Uterus (tissue), 4 donors: ENCODE data around the gene UMODL1. TPM values are rescaled to one million over a fixed set of nuclear protein-coding genes. Genes with fewer than 3 reads are reported as not detected.

ENCODE experiments used
- DNase-seq, 2 donors: peaks; one replicate each; pipeline ENCODE4 v3.0.0-alpha.2; 2019 to 2020
- H3K27ac ChIP-seq, 2 donors: fragments of 200-600 bp; sonication (generic); 1 replicate in 1 of 2; 2 replicates in 1 of 2; pipeline ENCODE4 v1.5.1; 2016 to 2018
- H3K27me3 ChIP-seq, 2 donors: fragments of 200-600 bp; sonication (generic); one replicate each; pipeline ENCODE4 v1.5.1; 2018 to 2019; ENCODE audit warnings: control low read depth in 1 of 2
- H3K36me3 ChIP-seq, 2 donors: fragments of 200-600 bp; sonication (generic); one replicate each; pipeline ENCODE4 v1.5.1; 2019; ENCODE audit warnings: control low read depth in 1 of 2
- H3K4me1 ChIP-seq, 2 donors: fragments of 200-600 bp; sonication (generic); one replicate each; pipeline ENCODE4 v1.5.1; 2018 to 2019; ENCODE audit warnings: control low read depth in 1 of 2
- H3K4me3 ChIP-seq, 2 donors: fragments of 200-600 bp; sonication (generic); 1 replicate in 1 of 2; 2 replicates in 1 of 2; pipeline ENCODE4 v1.5.1; 2018 to 2019; ENCODE audit warnings: mild to moderate bottlenecking in 1 of 2
- H3K9me3 ChIP-seq, 2 donors: fragments of 200-600 bp; sonication (generic); one replicate each; pipeline ENCODE4 v1.5.1; 2019; ENCODE audit warnings: control low read depth in 1 of 2
- POLR2A ChIP-seq, 2 donors: fragments of 450-650 bp; IDR thresholded peaks; one replicate each; pipeline ENCODE4 v1.6.1; 2016; ENCODE audit warnings: antibody characterized with exemption in 2 of 2, mild to moderate bottlenecking in 1 of 2, moderate library complexity in 1 of 2
- intact Hi-C: fragments of 100-400 bp; cut with DNase I; formaldehyde crosslinking; loops from one replicate; pipeline ENCODE4 v1.15.1; 2023; ENCODE audit warnings: low total_unique reads
- total RNA-seq, 4 donors: library from RNA; depleted of rRNA in 3 of 4; stranded (reverse); fragments of >200 nt in 3 of 4; gene quantifications; one replicate each; pipeline versions ENCODE4 v1.1.0 to v1.2.4, GENCODE V29; 2014 to 2023
- TF ChIP-seq, protein P1 (sequence below), 4 experiments: fragments of 200-600 bp in 2 of 4; fragments of 450-650 bp in 2 of 4; sonication (generic) in 2 of 4; IDR thresholded peaks; one replicate each; pipeline ENCODE4 v1.5.1; 2016 to 2019; ENCODE audit warnings: antibody characterized with exemption in 4 of 4, mild to moderate bottlenecking in 2 of 4, moderate library complexity in 1 of 4
- donor health status: DM: yes; HTN: yes; CAD: no.

UMODL1 gene
- total RNA-seq, 4 donors from 2014 or later: not detected

DNA sequence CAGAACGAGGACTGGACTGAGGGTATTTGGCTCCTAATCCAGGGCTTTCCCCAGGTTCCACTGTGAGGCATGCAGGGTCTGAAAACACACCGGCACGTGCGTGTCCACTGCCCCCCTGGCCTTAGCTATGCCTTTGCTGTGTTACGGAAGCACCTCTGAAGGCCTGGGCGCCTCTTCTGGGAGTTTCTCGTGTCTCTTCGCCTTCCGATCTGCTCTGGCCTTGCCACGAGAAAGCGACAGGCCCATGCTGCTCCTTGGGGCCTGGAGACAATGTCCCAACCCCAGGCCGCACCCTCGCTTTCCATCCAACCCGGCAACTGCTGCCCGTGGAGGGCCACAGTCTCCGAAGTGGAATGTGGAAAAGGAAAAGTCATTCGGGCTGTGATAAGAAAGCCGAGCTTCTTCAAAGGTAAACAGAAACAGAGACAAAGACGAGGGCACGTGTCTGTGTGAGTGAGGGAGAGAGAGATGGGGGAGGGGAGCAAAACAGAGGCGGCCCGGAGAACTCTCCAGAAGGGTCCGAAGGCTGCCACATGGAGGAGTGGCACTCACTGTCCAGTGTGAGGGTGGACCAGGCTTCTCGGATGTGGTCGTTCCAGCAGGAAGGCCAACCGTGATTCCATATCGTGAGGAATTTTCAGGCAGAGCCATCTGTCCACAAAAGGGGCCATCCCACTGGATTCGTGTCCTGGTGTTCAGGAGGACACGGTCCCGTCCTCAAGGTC lies 3.4 kb upstream of the UMODL1 start:
- no peaks in the 10 kb centered on the region for H3K27me3 ChIP-seq
- DNase-seq: no peak
- no peak overlapping the region for H3K27ac ChIP-seq
- no peak for TF ChIP-seq POLR2A (IDR thresholded peaks at IDR 0.05)
- TF ChIP-seq, protein P1, sequence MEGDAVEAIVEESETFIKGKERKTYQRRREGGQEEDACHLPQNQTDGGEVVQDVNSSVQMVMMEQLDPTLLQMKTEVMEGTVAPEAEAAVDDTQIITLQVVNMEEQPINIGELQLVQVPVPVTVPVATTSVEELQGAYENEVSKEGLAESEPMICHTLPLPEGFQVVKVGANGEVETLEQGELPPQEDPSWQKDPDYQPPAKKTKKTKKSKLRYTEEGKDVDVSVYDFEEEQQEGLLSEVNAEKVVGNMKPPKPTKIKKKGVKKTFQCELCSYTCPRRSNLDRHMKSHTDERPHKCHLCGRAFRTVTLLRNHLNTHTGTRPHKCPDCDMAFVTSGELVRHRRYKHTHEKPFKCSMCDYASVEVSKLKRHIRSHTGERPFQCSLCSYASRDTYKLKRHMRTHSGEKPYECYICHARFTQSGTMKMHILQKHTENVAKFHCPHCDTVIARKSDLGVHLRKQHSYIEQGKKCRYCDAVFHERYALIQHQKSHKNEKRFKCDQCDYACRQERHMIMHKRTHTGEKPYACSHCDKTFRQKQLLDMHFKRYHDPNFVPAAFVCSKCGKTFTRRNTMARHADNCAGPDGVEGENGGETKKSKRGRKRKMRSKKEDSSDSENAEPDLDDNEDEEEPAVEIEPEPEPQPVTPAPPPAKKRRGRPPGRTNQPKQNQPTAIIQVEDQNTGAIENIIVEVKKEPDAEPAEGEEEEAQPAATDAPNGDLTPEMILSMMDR (IDR thresholded peaks at IDR 0.05): no peak
- intact Hi-C loops: no loop called here
- no peak overlapping the region for H3K4me3 ChIP-seq
- no peaks in the 10 kb centered on the region for H3K9me3 ChIP-seq
- no peaks in the 10 kb centered on the region for H3K36me3 ChIP-seq
- no peaks in the 10 kb centered on the region for H3K4me1 ChIP-seq

DNA sequence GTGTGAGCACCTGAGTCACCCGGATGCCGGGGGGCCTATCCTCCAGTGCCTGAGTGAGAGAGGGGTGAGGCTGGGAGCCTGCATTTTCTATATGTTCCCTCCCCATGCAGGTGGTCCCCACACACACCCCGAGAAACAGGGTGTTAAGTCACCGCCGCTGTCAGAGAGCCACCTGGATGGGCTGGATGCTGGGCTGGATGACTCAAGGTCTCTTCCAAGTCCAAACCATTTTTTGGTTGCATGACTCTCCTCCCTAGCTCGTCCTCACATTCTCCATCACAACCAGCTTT lies 2.9 kb upstream of the UMODL1 start:
- H3K27me3 ChIP-seq: no peaks in the 10 kb centered on the region
- no peaks in the 10 kb centered on the region for H3K4me1 ChIP-seq
- H3K27ac ChIP-seq: no peak overlapping the region
- no peak for DNase-seq
- H3K36me3 ChIP-seq: no peaks in the 10 kb centered on the region
- no peaks in the 10 kb centered on the region for H3K9me3 ChIP-seq
- intact Hi-C loops: no loop called here
- TF ChIP-seq, protein P1 (IDR thresholded peaks at IDR 0.05): no peak
- TF ChIP-seq POLR2A (IDR thresholded peaks at IDR 0.05): no peak
- H3K4me3 ChIP-seq: no peak overlapping the region

DNA sequence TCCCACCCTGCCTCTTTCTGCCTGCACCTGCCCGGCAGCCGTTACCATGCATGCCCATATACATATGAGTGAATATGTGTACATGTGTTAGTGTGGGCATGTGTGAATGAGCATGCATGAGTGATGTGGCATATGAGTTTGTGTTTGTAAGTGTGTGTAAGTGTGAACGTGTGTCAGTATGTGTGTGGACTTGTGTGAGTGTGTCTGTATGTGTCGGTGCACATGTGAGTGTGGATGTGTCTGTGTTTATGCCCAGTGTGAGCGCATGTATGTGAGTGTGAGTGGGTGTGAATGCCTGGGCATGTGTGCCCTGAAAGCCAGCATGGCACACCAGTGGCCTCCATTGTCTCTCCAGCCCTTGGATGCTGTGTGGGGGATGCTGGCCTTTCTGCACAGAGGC lies 2.5 kb upstream of the UMODL1 start:
- intact Hi-C loops: no loop called here
- Histone ChIP-seq H3K27ac (no peak overlapping the region), H3K27me3 (no peaks in the 10 kb centered on the region), H3K4me3 (no peak overlapping the region), H3K36me3 (no peaks in the 10 kb centered on the region), H3K9me3 (no peaks in the 10 kb centered on the region), H3K4me1 (no peaks in the 10 kb centered on the region)
- no peak for TF ChIP-seq POLR2A (IDR thresholded peaks at IDR 0.05)
- TF ChIP-seq, protein P1 (IDR thresholded peaks at IDR 0.05): no peak
- DNase-seq: no peak

DNA sequence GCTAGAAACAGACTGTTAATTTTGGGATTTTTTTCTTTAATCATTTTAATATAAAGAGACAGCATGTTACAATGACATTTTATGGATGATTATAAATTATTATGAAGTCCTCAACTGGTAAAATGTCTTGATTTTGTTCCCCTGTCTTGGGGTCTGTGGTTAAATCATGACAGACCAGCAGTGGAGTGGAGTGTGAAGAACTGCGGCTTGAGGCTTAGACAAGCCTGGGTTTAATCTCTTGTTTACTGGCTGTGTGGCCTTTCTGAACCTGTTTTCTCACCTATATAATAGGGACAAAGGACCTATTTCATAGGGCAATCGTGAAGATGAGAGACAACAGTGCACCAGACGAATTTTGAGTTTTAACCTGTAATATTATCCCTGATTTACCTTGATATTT lies 1.8 kb upstream of the UMODL1 start:
- no peaks in the 10 kb centered on the region for H3K4me1 ChIP-seq
- TF ChIP-seq, protein P1 (IDR thresholded peaks at IDR 0.05): no peak
- no peak for TF ChIP-seq POLR2A (IDR thresholded peaks at IDR 0.05)
- no peaks in the 10 kb centered on the region for H3K9me3 ChIP-seq
- no peak for DNase-seq
- no peaks in the 10 kb centered on the region for H3K27me3 ChIP-seq
- no peak overlapping the region for H3K27ac ChIP-seq
- intact Hi-C loops: no loop called here
- no peak overlapping the region for H3K4me3 ChIP-seq
- H3K36me3 ChIP-seq: no peaks in the 10 kb centered on the region

DNA sequence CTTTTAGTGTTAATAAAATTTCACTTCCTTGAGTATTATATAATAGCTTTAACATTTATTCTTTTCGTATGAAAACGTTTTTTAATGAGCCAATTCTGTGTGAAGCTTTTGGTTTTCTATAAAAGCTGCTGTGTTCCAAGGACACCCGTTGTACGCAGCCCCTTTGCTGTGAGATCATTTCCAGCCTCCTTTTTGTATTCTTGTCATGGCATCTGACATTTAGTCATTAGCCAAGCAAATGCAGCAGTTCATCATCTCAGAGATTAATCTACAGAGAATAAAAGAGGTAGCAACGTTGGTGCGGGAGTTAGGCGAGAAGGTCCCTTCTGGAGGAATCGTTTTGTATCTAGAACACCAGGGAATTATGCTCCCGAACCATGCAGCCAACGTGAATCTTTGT lies 1.3 kb upstream of the UMODL1 start:
- Histone ChIP-seq H3K36me3 (no peaks in the 10 kb centered on the region), H3K9me3 (no peaks in the 10 kb centered on the region), H3K27me3 (no peaks in the 10 kb centered on the region), H3K4me1 (no peaks in the 10 kb centered on the region), H3K4me3 (no peak overlapping the region), H3K27ac (no peak overlapping the region)
- TF ChIP-seq POLR2A (IDR thresholded peaks at IDR 0.05): no peak
- TF ChIP-seq, protein P1 (IDR thresholded peaks at IDR 0.05): no peak
- DNase-seq: no peak
- intact Hi-C loops: no loop called here
